NCI-H128 (cell line): ENCODE data around the gene SLC44A4.
A peak's percentile ranks its signal among the peaks of the same experiment; 100 is the strongest.
"Not testable (repeated sequence)": the region's sequence is repeated elsewhere in the genome, so short reads cannot be mapped to it uniquely, and the experiment has no call there.

Source experiments
- DNase-seq: peaks from one replicate; lab custom pipeline; 2025; ENCODE audit not compliant: unreplicated experiment; lab: John Stamatoyannopoulos, UW

Gene SLC44A4

GRCh38 chr6:31861150-31861549 lies 17.6 kb downstream of the SLC44A4 start:
- no peak for DNase-seq

DNA sequence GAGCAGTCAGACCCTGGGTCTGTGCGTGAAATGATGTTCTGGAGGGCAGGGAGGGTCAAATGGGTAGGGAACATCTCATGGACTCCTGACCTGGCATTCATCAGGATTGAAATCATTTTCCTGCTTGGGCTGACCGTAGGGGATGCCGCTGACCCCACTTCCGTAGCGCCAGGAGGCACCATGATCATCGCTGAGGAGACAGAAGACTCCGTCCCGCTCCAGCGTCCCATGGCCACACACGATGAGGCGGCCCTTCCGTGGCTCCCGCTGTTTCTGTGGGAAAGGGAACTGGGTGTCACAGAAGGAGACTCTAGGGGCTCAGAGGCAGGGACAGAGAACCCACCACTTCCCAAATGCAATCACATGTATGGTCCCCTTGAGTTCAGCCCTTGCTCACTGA lies 18.4 kb downstream of the SLC44A4 start:
- no peak for DNase-seq

DNA sequence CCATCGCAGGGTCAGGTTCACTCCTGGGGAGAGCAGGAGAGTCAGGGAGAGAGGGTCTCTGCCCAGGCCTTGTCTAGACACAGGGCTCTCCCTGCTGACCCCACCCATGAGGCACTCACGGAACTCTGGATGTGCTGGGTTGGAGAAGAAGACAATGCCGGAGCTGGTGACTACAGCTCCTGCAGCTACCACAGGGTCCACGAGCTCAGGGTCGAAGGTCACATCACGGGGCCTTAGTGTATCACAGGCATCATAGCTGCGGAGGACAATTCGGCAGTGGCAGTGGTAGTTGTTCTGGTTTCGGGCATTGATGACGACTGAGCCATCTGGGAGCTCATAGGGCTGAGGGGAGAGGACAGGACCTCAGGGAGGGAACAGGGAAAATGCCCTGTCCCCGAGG lies 18.9 kb downstream of the SLC44A4 start:
- no peak for DNase-seq

DNA sequence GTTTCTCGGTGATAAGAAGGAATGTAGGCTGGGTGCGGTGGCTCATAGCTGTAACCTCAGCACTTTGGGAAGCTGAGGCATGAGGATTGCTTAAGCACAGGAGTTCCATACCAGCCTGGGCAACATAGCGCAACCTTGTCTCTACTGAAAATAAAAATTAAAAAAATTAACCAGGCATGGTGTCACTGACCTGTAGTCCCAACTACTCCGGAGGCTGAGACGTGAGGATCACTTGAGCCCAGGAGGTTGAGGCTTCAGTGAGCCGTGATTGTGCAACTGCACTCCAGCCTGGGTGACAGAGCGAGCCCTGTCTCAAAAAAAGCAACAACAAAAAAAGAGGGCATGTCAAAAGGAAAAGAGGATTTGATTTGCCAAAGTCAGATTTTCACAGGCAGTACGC lies 20.1 kb downstream of the SLC44A4 start:
- DNase-seq: no peak

GRCh38 chr6:31857774-31858173 lies 21.0 kb downstream of the SLC44A4 start:
- not testable (repeated sequence) for DNase-seq

DNA sequence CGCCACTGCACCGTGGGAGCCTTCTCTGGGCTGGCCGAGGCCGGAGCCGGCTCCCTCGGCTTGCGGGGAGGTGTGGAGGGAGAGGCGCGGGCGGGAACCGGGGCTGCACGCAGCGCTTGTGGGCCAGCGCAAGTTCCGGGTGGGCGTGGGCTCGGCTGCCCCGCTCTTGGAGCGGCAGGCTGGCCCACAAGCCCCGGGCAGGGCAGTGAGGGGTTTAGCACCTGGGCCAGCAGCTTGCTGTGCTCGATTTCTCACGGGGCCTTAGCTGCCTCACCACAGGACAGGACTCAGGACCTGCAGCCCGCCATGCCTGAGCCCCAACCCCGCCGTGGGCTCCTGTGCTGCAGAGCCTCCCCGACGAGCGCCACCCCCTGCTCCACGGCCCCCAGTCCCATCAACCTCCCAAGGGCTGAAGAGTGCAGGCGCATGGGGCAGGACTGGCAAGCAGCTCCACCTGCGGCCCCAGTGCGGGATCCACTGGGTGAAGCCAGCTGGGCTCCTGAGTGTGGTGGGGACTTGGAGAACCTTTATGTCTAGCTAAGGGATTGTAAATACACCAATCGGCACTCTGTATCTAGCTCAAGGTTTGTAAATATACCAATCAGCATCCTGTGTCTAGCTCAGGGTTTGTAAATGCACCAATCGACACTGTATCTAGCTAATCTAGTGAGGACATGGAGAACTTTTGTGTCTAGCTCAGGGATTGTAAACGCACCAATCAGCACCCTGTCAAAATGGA lies 26.6 kb downstream of the SLC44A4 start:
- DNase-seq: not testable (repeated sequence)

- no peak for DNase-seq
Observed at GRCh38 chr6:31851485-31851832, 27.3 kb downstream of the SLC44A4 start.

GRCh38 chr6:31850765-31851484 lies 27.9 kb downstream of the SLC44A4 start:
- DNase-seq: no peak

GRCh38 chr6:31847276-31847978 lies 31.4 kb downstream of the SLC44A4 start:
- no peak for DNase-seq

DNA sequence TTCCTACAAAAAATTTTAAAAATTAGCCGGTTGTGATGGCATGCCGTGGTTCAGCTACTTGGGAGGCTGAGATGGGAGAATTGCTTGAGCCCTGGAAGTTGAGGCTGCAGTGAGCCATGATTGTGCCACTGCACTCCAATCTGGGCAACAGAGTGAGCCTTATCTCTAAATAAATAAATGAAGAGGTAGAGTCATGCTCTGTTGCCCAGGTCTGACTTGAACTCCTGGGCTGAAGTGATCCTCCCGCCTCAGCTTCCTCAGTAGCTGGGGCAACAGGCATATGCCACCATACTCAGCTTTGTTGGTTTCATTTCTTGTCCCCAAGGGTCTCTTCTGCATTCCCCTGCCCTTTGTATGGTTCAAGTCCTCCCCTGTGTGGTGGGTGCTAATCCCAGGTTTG lies 34.3 kb downstream of the SLC44A4 start:
- no peak for DNase-seq

DNA sequence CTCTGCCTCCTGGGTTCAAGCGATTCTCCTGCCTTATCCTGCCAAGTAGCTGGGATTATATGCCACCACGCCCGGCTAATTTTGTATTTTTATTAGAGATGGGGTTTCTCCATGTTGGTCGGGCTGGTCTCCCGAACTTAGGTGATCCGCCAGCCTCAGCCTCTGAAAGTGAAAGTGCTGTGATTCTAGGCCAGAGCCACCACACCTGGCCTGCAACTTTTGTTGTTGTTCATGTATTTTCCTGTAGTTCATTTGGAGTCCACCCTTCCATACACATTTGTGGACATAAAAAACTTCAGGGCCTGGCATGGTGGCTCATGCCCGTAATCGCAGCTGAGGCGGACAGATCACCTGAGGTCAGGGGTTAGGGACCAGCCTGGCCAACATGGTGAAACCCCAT lies 36.7 kb downstream of the SLC44A4 start:
- DNase-seq: no peak

DNA sequence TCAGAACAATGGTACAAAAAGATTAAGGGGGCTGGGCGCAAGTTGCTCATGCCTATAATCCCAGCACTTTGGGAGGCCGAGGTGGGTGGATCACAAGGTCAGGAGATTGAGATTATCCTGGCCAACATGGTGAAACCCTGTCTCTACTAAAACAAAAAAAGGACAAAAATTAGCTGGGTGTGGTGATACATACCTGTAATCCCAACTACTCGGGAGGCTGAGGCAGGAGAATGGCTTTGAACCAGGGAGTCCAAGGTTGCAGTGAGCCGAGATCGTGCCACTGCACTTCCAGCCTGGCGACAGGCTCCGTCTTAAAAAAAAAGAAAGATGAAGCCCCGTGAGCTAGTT lies 39.0 kb downstream of the SLC44A4 start:
- DNase-seq: not testable (repeated sequence)

DNA sequence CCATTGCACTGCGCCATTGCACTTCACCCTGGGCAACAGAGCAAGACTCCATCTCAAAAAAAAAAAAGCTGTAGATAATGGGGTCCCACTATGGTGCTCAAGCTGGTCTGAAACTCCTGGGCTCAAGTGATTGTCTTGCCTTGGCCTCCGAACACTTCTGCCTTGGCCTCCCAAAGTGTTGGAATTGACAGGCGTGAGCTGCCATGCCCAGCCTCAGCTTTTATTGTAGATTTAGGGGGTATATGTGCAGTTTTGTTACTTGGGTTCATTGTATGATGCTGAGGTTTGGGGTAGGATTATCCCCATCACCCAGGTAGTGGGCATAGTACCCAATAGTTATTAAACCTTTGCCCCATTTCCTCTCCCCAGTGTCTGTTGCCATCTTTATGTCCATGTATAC lies 39.8 kb downstream of the SLC44A4 start:
- no peak for DNase-seq

GRCh38 chr6:31838114-31838553 lies 40.7 kb downstream of the SLC44A4 start:
- DNase-seq: not testable (repeated sequence)

DNA sequence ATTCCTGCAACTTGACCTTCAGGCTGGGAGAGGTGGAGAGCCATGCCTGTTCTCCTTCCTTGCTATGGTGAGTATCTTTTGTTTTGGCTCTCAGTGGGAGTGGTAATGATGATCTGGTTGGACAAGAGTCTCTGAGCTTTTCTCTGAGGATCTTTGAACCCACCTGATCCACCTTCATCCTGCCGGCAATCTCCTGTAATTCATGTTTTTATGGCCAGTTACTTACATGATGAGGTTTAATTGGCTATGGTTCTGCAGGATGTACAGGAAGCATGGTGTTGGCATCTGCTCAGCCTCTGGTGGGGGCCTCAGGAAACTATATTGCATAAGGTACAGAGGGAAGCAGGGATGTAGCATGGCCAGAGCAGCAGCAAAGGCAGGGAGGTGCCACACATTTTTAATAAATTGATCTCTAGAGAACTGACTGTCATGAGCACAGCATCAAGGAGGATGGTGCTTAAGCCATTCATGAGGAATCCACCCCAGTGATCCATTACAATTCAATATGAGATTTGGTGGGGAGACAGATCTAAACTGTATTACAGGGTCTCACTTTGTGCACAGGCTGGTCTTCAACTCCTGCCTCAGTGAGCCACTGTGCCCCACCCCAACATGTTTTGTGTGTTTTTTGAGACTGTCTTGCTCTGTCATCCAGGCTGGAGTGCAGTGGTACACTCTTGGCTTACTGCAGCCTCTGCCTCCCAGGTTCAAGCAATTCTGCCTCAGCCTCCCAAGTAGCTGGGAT lies 41.3 kb downstream of the SLC44A4 start:
- no peak for DNase-seq

DNA sequence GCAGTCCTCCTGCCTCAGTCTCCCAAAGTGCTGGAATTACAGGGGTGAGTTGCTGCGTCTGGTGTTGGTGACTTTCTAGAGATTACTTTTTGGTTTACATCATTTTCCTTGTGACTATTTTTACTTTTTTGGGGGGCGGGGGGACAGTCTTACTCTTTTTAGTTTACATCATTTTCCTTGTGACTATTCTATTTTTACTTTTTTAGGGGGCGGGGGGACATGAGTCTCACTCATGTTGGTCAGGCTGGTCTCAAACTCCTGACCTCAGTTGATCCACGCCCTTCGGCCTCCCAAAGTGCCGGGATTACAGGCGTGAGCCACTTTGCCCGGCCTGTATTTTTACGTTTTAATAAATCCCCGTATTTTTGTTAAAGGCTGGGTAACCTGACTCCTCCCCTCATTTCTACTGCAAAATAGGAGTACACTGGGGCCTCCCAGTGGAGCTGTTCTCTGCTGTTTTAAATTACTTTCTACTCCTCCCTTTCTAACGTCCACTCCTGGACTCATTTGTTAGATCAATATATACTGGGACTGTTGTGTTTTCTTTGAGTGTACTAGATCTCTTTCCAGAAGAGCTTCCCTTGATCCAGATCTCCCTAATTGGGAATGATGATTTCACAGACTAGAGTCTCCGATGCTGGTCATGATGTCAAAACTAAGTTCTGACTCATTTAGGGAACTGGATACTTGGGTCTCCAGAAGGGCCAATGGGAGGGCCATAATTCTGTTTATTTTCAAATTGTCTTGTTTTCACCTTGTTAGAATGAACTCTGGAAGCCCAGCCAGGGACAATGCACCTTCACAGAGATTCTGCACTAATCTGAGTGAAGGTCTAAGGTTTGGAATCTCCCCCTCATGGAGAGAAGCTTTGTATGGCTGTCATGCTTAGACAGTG lies 42.1 kb downstream of the SLC44A4 start:
- DNase-seq: no peak

DNA sequence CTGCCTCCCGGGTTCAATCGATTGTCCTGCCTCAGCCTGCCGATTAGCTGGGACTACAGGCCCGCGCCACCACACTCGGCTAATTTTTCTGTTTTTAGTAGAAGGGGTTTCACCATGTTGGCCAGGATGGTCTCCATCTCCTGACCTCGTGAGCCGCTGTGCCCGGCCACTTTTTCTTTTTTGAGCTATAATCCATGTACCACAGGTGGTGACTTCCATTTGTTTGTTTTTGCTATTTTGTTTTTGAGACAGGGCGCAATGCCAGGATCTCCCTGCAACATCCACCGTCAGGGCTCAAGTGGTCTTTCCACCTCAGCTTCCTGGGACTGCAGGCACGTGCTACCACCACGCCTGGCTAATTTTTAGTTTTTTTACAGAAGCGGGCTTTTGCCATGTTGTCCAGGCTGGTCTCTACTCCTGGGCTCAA lies 42.7 kb downstream of the SLC44A4 start:
- no peak for DNase-seq

GRCh38 chr6:31834367-31835250 lies 44.2 kb downstream of the SLC44A4 start:
- DNase-seq: peak; percentile 72
